Activated naive CD8-positive, alpha-beta T cell treated with anti-CD3 and anti-CD28 coated beads, Interleukin-2, amount 10 ng/mL, durations not matched to agents 7 days and 5 days (primary cell): ENCODE measurements around the gene LUC7L. TPM values are rescaled to one million over a fixed set of nuclear protein-coding genes. Genes with fewer than 3 reads are reported as not detected.

ENCODE experiments used
- ATAC-seq: fragments of 150-1000 bp; cut with Tn5 transposase; one replicate; pipeline ENCODE4 v1.10.0; 2021; ENCODE audit warnings: low read depth, moderate library complexity
- POLR2A ChIA-PET: fragments of 350-600 bp; sonication (Branson Sonifier 250); formaldehyde crosslinking; loops from one replicate; lab custom pipeline; 2021; ENCODE audit warnings: antibody characterized with exemption; lab: Charles Lee
- DNase-seq: peaks from one replicate; pipeline ENCODE4 v3.0.0; 2021
- H3K27ac Mint-ChIP-seq: one replicate; pipeline ENCODE4 v1.8.0; 2022; ENCODE audit warnings: mild to moderate bottlenecking, mixed read lengths
- H3K27me3 Mint-ChIP-seq: one replicate; pipeline ENCODE4 v1.8.0; 2022; ENCODE audit warnings: mild to moderate bottlenecking, moderate library complexity, mixed read lengths
- H3K36me3 Mint-ChIP-seq: one replicate; pipeline ENCODE4 v1.8.0; 2021; ENCODE audit warnings: mild to moderate bottlenecking, mixed read lengths
- H3K4me1 Mint-ChIP-seq: one replicate; pipeline ENCODE4 v1.8.0; 2021; ENCODE audit warnings: mixed read lengths
- H3K4me3 Mint-ChIP-seq: one replicate; pipeline ENCODE4 v1.8.0; 2022; ENCODE audit warnings: mild to moderate bottlenecking, moderate library complexity, mixed read lengths
- H3K9me3 Mint-ChIP-seq: one replicate; pipeline ENCODE4 v1.8.0; 2021; ENCODE audit warnings: mixed read lengths
- total RNA-seq, 2 experiments: library from RNA; stranded (reverse); gene quantifications; one replicate each; pipeline ENCODE4 v1.2.3, GENCODE V29; 2021

The LUC7L gene
- 10 to 100 TPM; 83.8 to 86.2 TPM for total RNA-seq

- Mint-ChIP-seq H3K4me3 (peak within 1 kb of the TSS; percentile 92), H3K27ac (peak within 1 kb of the TSS; percentile 92), H3K9me3 (no peaks in the 10 kb centered on the region), H3K27me3 (no peaks in the 10 kb centered on the region), H3K36me3 (peaks cover 7% of the 10 kb centered on the region), H3K4me1 (peaks cover 19% of the 10 kb centered on the region)
- POLR2A ChIA-PET = interaction anchor here (0.5 to 2.4 kb wide), 7 partner anchors 14 to 171 kb away, joined by 3 to 10 read pairs (median 4); partner anchors contain the start of gene AXIN1
- DNase-seq = peak; percentile 91
- ATAC-seq = peak; percentile 89
Measured at GRCh38 chr16:228852-229730, at the start of gene LUC7L. LUC7L (minus strand) TSS chr16:229449; CDS start chr16:229339, 110 bp downstream.

GRCh38 chr16:278863-279366, 49.7 kb upstream of the LUC7L start:
- Mint-ChIP-seq H3K9me3 (no peaks in the 10 kb centered on the region), H3K4me3 (no peak overlapping the region), H3K27me3 (peaks cover 34% of the 10 kb centered on the region), H3K27ac (no peak overlapping the region), H3K4me1 (peaks cover 5% of the 10 kb centered on the region), H3K36me3 (no peaks in the 10 kb centered on the region)
- peak; percentile 74 for ATAC-seq
- POLR2A ChIA-PET = no interaction called here
- no peak for DNase-seq

- no peak for ATAC-seq
- peak overlapping the region; percentile 49 for H3K4me3 Mint-ChIP-seq
- H3K27me3 Mint-ChIP-seq = peaks cover 33% of the 10 kb centered on the region
- H3K9me3 Mint-ChIP-seq = no peaks in the 10 kb centered on the region
- no peak overlapping the region for H3K27ac Mint-ChIP-seq
- DNase-seq = no peak
- H3K4me1 Mint-ChIP-seq = peaks cover 5% of the 10 kb centered on the region
- no peaks in the 10 kb centered on the region for H3K36me3 Mint-ChIP-seq
- POLR2A ChIA-PET = interaction anchor here (0.8 kb wide), 1 partner anchor 41 kb away, joined by 3 read pairs; no protein-coding TSS in a partner anchor
Measured at GRCh38 chr16:276426-277077, 47.3 kb upstream of the LUC7L start.

- peaks cover 5% of the 10 kb centered on the region for H3K4me1 Mint-ChIP-seq
- POLR2A ChIA-PET = interaction anchor here (0.8 kb wide), 1 partner anchor 40 kb away, joined by 3 read pairs; no protein-coding TSS in a partner anchor
- H3K27me3 Mint-ChIP-seq = peaks cover 30% of the 10 kb centered on the region
- H3K9me3 Mint-ChIP-seq = no peaks in the 10 kb centered on the region
- H3K4me3 Mint-ChIP-seq = peak within 1 kb of the TSS; percentile 49
- DNase-seq (no peak), ATAC-seq (no peak)
- no peaks in the 10 kb centered on the region for H3K36me3 Mint-ChIP-seq
- no peak within 1 kb of the TSS for H3K27ac Mint-ChIP-seq
Measured at GRCh38 chr16:275786-276232, 46.6 kb upstream of the LUC7L start, which contains the start of gene RGS11. RGS11 (minus strand) TSS chr16:275944; CDS start chr16:275911, 33 bp downstream.

GRCh38 chr16:275041-275641, 45.9 kb upstream of the LUC7L start:
- no peak overlapping the region for H3K27ac Mint-ChIP-seq
- DNase-seq = no peak
- H3K4me3 Mint-ChIP-seq = peak overlapping the region; percentile 28
- peaks cover 30% of the 10 kb centered on the region for H3K27me3 Mint-ChIP-seq
- H3K9me3 Mint-ChIP-seq = no peaks in the 10 kb centered on the region
- H3K4me1 Mint-ChIP-seq = peaks cover 5% of the 10 kb centered on the region
- H3K36me3 Mint-ChIP-seq = no peaks in the 10 kb centered on the region
- ATAC-seq = no peak
- POLR2A ChIA-PET = no interaction called here

- Mint-ChIP-seq H3K36me3 (no peaks in the 10 kb centered on the region), H3K4me3 (no peak overlapping the region)
Measured at GRCh38 chr16:273547-274421, 44.5 kb upstream of the LUC7L start.

GRCh38 chr16:272633-273546, 43.6 kb upstream of the LUC7L start:
- peaks cover 21% of the 10 kb centered on the region for H3K27me3 Mint-ChIP-seq
- peaks cover under 1% of the 10 kb centered on the region for H3K9me3 Mint-ChIP-seq
- ATAC-seq (no peak), DNase-seq (no peak)
- POLR2A ChIA-PET = no interaction called here
- H3K4me1 Mint-ChIP-seq = peaks cover 2% of the 10 kb centered on the region
- no peaks in the 10 kb centered on the region for H3K36me3 Mint-ChIP-seq
- no peak overlapping the region for H3K27ac Mint-ChIP-seq
- H3K4me3 Mint-ChIP-seq = no peak overlapping the region

More at GRCh38 chr16:273547-274421, 44.5 kb upstream of the LUC7L start:
- no peak overlapping the region for H3K27ac Mint-ChIP-seq
- no peaks in the 10 kb centered on the region for H3K9me3 Mint-ChIP-seq
- peaks cover 26% of the 10 kb centered on the region for H3K27me3 Mint-ChIP-seq
- peaks cover 2% of the 10 kb centered on the region for H3K4me1 Mint-ChIP-seq
- ATAC-seq (no peak), DNase-seq (no peak)
- POLR2A ChIA-PET = no interaction called here

GRCh38 chr16:270381-271255, 41.4 kb upstream of the LUC7L start:
- H3K9me3 Mint-ChIP-seq = peaks cover 2% of the 10 kb centered on the region
- peaks cover 2% of the 10 kb centered on the region for H3K4me1 Mint-ChIP-seq
- no peak overlapping the region for H3K27ac Mint-ChIP-seq
- peaks cover 5% of the 10 kb centered on the region for H3K27me3 Mint-ChIP-seq
- H3K4me3 Mint-ChIP-seq = no peak overlapping the region
- ATAC-seq = no peak
- H3K36me3 Mint-ChIP-seq = no peaks in the 10 kb centered on the region
- POLR2A ChIA-PET = interaction anchor here (0.6 kb wide), 1 partner anchor 50 kb away, joined by 3 read pairs; no protein-coding TSS in a partner anchor
- DNase-seq = no peak

- ATAC-seq (no peak), DNase-seq (no peak)
- Mint-ChIP-seq H3K4me3 (no peak overlapping the region), H3K36me3 (no peaks in the 10 kb centered on the region), H3K27me3 (no peaks in the 10 kb centered on the region), H3K4me1 (peaks cover 2% of the 10 kb centered on the region), H3K9me3 (peaks cover 2% of the 10 kb centered on the region), H3K27ac (no peak overlapping the region)
- POLR2A ChIA-PET = no interaction called here
Measured at GRCh38 chr16:269061-269796, 40.0 kb upstream of the LUC7L start.

- POLR2A ChIA-PET = no interaction called here
- ATAC-seq = no peak
- H3K27me3 Mint-ChIP-seq = no peaks in the 10 kb centered on the region
- H3K9me3 Mint-ChIP-seq = peaks cover 2% of the 10 kb centered on the region
- no peak for DNase-seq
- H3K27ac Mint-ChIP-seq = no peak overlapping the region
- H3K4me3 Mint-ChIP-seq = no peak overlapping the region
- no peaks in the 10 kb centered on the region for H3K36me3 Mint-ChIP-seq
- H3K4me1 Mint-ChIP-seq = peaks cover 2% of the 10 kb centered on the region
Measured at GRCh38 chr16:268141-269053, 39.1 kb upstream of the LUC7L start.
